ENCODE data around the gene SH3GL2. TPM values are rescaled to one million over a fixed set of nuclear protein-coding genes. Genes with fewer than 3 reads are reported as not detected.

SH3GL2 gene
- total and polyA plus RNA-seq, 8 donors: 0.84 to 10.3 (median 6.3) TPM

DNA sequence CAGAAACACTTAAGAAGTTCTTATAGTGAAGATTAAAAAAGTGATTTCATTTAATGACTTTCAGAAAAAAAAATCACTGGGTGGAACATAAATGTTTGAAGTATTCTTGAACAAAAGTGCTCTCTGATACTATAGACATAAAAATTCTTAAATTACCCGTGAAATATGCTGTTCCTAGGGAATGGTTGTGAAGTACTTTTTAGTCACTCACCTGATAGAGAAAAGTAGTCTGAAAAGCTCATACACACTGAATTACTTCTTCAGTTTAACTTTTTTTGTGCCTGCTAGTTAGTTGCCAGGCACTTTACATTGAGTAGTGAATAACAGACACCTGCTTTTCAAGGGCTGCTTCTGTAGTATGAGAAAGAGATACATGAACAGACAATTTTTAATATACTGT is 78.0 kb downstream of the SH3GL2 start:
- H3K36me3 ChIP-seq: no peaks in the 10 kb centered on the region
- DNase-seq: no peak
- H3K9me3 ChIP-seq: no peaks in the 10 kb centered on the region
- H3K4me1 ChIP-seq: no peaks in the 10 kb centered on the region
- TF ChIP-seq CTCF (IDR thresholded peaks at IDR 0.05): no peak
- no peaks in the 10 kb centered on the region for H3K27me3 ChIP-seq
- no peak for ATAC-seq
- no peak overlapping the region for H3K27ac ChIP-seq
- no peak overlapping the region for H3K4me3 ChIP-seq
- intact Hi-C loops (cut with DNase I): no loop called here

GRCh38 chr9:17658237-17658636 is 79.4 kb downstream of the SH3GL2 start:
- intact Hi-C loops (cut with DNase I): no loop called here
- no peak for ATAC-seq

GRCh38 chr9:17660158-17660557 is 81.3 kb downstream of the SH3GL2 start:
- no peak for TF ChIP-seq CTCF (IDR thresholded peaks at IDR 0.05)
- intact Hi-C loops (cut with DNase I): no loop called here
- ATAC-seq: no peak

More at GRCh38 chr9:17658237-17658636, 79.4 kb downstream of the SH3GL2 start:
- DNase-seq: no peak
- H3K4me3 ChIP-seq: no peak overlapping the region
- no peak overlapping the region for H3K27ac ChIP-seq
- H3K9me3 ChIP-seq: no peaks in the 10 kb centered on the region
- TF ChIP-seq CTCF (IDR thresholded peaks at IDR 0.05): no peak
- H3K27me3 ChIP-seq: no peaks in the 10 kb centered on the region
- no peaks in the 10 kb centered on the region for H3K36me3 ChIP-seq
- no peaks in the 10 kb centered on the region for H3K4me1 ChIP-seq

GRCh38 chr9:17665450-17665849 is 86.6 kb downstream of the SH3GL2 start:
- no peaks in the 10 kb centered on the region for H3K27me3 ChIP-seq
- ATAC-seq: no peak
- no peak overlapping the region for H3K4me3 ChIP-seq
- no peak for TF ChIP-seq CTCF (IDR thresholded peaks at IDR 0.05)
- no peaks in the 10 kb centered on the region for H3K9me3 ChIP-seq
- no peak overlapping the region for H3K27ac ChIP-seq
- no peak for DNase-seq
- no peaks in the 10 kb centered on the region for H3K4me1 ChIP-seq
- intact Hi-C loops (cut with DNase I): no loop called here
- H3K36me3 ChIP-seq: no peaks in the 10 kb centered on the region

More at GRCh38 chr9:17660158-17660557, 81.3 kb downstream of the SH3GL2 start:
- no peaks in the 10 kb centered on the region for H3K4me1 ChIP-seq
- no peak overlapping the region for H3K4me3 ChIP-seq
- H3K9me3 ChIP-seq: no peaks in the 10 kb centered on the region
- DNase-seq: no peak
- H3K27me3 ChIP-seq: no peaks in the 10 kb centered on the region
- no peak overlapping the region for H3K27ac ChIP-seq
- no peaks in the 10 kb centered on the region for H3K36me3 ChIP-seq

DNA sequence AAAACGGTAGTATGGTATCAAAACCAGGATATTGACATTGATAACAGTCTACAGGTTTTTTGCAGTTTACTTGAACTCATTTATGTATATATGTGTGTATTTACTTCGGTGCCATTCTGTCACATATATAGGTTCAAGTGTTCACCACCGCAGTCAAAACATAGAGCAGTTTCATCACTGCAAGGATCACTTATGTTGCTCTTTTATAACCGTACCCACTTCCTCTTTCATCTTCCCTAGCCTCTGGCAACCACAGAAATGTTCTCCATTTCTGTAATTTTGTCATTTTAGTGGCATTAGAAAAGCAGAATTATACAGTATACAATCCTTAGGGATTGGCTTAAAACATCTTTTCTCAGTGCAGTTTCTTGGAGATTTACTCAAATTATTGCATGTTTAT is 90.3 kb downstream of the SH3GL2 start:
- TF ChIP-seq CTCF (IDR thresholded peaks at IDR 0.05): no peak
- Histone ChIP-seq H3K27ac (no peak overlapping the region), H3K4me1 (no peaks in the 10 kb centered on the region), H3K4me3 (no peak overlapping the region), H3K9me3 (no peaks in the 10 kb centered on the region), H3K27me3 (no peaks in the 10 kb centered on the region), H3K36me3 (no peaks in the 10 kb centered on the region)
- ATAC-seq (no peak), DNase-seq (no peak)
- intact Hi-C loops (cut with DNase I): no loop called here

Measured in left lung (tissue), 10 donors.